GM23248 (cell line): Measurements from ENCODE around the gene EFHB. TPM values are rescaled to one million over a fixed set of nuclear protein-coding genes. Genes with fewer than 3 reads are reported as not detected.

Experiments
- DNase-seq: peaks from one replicate; pipeline ENCODE4 v3.0.0-alpha.2; 2015
- H2AFZ ChIP-seq: fragments of 200-600 bp; sonication (generic); 2 replicates; pipeline ENCODE4 v1.6.1; 2016; ENCODE audit warnings: antibody characterized with exemption
- H3F3A ChIP-seq: fragments of 200-600 bp; sonication (generic); 2 replicates; pipeline ENCODE4 v1.6.1; 2016; ENCODE audit warnings: mild to moderate bottlenecking, antibody characterized with exemption, mixed run types; ENCODE audit not compliant: insufficient read depth
- H3K27ac ChIP-seq: fragments of 200-600 bp; sonication (generic); 2 replicates; pipeline ENCODE4 v1.5.1; 2016; ENCODE audit warnings: mild to moderate bottlenecking
- H3K27me3 ChIP-seq: fragments of 200-600 bp; sonication (generic); replicated peaks from 2 replicates; pipeline ENCODE4 v1.6.1; 2016; ENCODE audit warnings: mild to moderate bottlenecking; ENCODE audit not compliant: insufficient read depth
- H3K36me3 ChIP-seq: fragments of 200-600 bp; sonication (generic); 2 replicates; pipeline ENCODE4 v1.6.1; 2016; ENCODE audit warnings: low read depth, mild to moderate bottlenecking
- H3K4me1 ChIP-seq: fragments of 200-600 bp; sonication (generic); 2 replicates; pipeline ENCODE4 v1.6.1; 2016; ENCODE audit warnings: mild to moderate bottlenecking; ENCODE audit not compliant: insufficient read depth
- H3K4me2 ChIP-seq: fragments of 200-600 bp; sonication (generic); one replicate; pipeline ENCODE4 v1.6.1; 2016; ENCODE audit warnings: mild to moderate bottlenecking; ENCODE audit not compliant: unreplicated experiment
- H3K4me3 ChIP-seq: fragments of 200-600 bp; sonication (generic); 2 replicates; pipeline ENCODE4 v1.5.1; 2016; ENCODE audit warnings: mild to moderate bottlenecking
- H3K79me2 ChIP-seq: fragments of 200-600 bp; sonication (generic); 2 replicates; pipeline ENCODE4 v1.6.1; 2016; ENCODE audit warnings: mild to moderate bottlenecking; ENCODE audit not compliant: insufficient read depth
- H3K9ac ChIP-seq: fragments of 200-600 bp; sonication (generic); 2 replicates; pipeline ENCODE4 v1.6.1; 2016; ENCODE audit warnings: mild to moderate bottlenecking
- H3K9me2 ChIP-seq: fragments of 200-600 bp; sonication (generic); 2 replicates; pipeline ENCODE4 v1.6.1; 2016; ENCODE audit warnings: mixed run types, mild to moderate bottlenecking, moderate library complexity; ENCODE audit not compliant: insufficient read depth
- H3K9me3 ChIP-seq: fragments of 200-600 bp; sonication (generic); one replicate; pipeline ENCODE4 v1.6.1; 2017; ENCODE audit warnings: low read depth
- H4K20me1 ChIP-seq: fragments of 200-600 bp; sonication (generic); 2 replicates; pipeline ENCODE4 v1.6.0; 2016; ENCODE audit not compliant: insufficient read depth
- EZH2 ChIP-seq: fragments of 200-600 bp; sonication (generic); IDR thresholded peaks from 2 replicates; pipeline ENCODE4 v1.6.1; 2018; ENCODE audit warnings: antibody characterized with exemption, mild to moderate bottlenecking; ENCODE audit not compliant: insufficient read depth, poor library complexity, severe bottlenecking
- EZH2phosphoT487 ChIP-seq: fragments of 200-600 bp; sonication (generic); IDR thresholded peaks from 2 replicates; pipeline ENCODE4 v1.6.1; 2018; ENCODE audit warnings: antibody characterized with exemption, moderate library complexity, mild to moderate bottlenecking, low read depth; ENCODE audit not compliant: insufficient read depth
- WGBS, 2 experiments: methylation state at CpG; one replicate each; pipeline ENCODE4 v1.1.6; 2015 to 2017; ENCODE audit warnings: low lambda C conversion rate in 2 of 2, low coverage in 1 of 2; ENCODE audit errors: missing lambda C conversion rate in 2 of 2; 5-methylcytosine and 5-hydroxymethylcytosine counted together
- in situ Hi-C: fragments of 300-500 bp; cut with MboI; formaldehyde crosslinking; loops from 2 replicates; pipeline ENCODE4 v1.15.0; 2020
- polyA plus RNA-seq: library from polyadenylated mRNA; unstranded; fragments of >200 nt; fragmentation: Nextera tagmentation; extraction: Ambion mirVana; gene quantifications from 2 replicates; pipeline ENCODE4 v1.2.1, GENCODE V29; 2016
- total RNA-seq: library from RNA; depleted of rRNA; stranded (reverse); fragments of >200 nt; shearing (Covaris generic); gene quantifications from 2 replicates; pipeline ENCODE4 v1.2.3, GENCODE V29; 2014

EFHB gene
- total and polyA plus RNA-seq, 2 experiments from 2014 or later, result 1.3 to 2.9 TPM

GRCh38 chr3:19886404-19886803 is 47.6 kb downstream of the EFHB start:
- in situ Hi-C loops, result no loop called here
- H3K36me3 ChIP-seq, result no peaks in the 10 kb centered on the region

GRCh38 chr3:19885468-19885867 is 48.5 kb downstream of the EFHB start:
- WGBS, 2 experiments, result 12 to 13% methylated on average over 5 of the region's 5 CpGs
- Histone ChIP-seq H3K9me2 (no peaks in the 10 kb centered on the region), H3K79me2 (no peaks in the 10 kb centered on the region), H3K4me2 (no peak overlapping the region), H3K27me3 (no peaks in the 10 kb centered on the region), H2AFZ (peak overlapping the region; percentile 14; the same call in 1 of the 2 replicates), H4K20me1 (no peaks in the 10 kb centered on the region), H3K4me3 (no peak overlapping the region), H3K4me1 (peaks cover 14% of the 10 kb centered on the region), H3F3A (peaks cover 19% of the 10 kb centered on the region; the same call in 1 of the 2 replicates), H3K9ac (no peak overlapping the region), H3K9me3 (no peaks in the 10 kb centered on the region), H3K36me3 (no peaks in the 10 kb centered on the region), H3K27ac (no peak overlapping the region)
- TF ChIP-seq EZH2phosphoT487 (no peak), EZH2 (no peak)
- peak; percentile 71 for DNase-seq
- in situ Hi-C loops, result no loop called here

More at GRCh38 chr3:19886404-19886803, 47.6 kb downstream of the EFHB start:
- Histone ChIP-seq H3K4me2 (no peak overlapping the region), H3K27ac (no peak overlapping the region), H3F3A (peaks cover 19% of the 10 kb centered on the region; the same call in 1 of the 2 replicates), H3K9me3 (no peaks in the 10 kb centered on the region), H2AFZ (no peak overlapping the region), H3K4me3 (no peak overlapping the region), H3K79me2 (no peaks in the 10 kb centered on the region), H3K4me1 (peaks cover 14% of the 10 kb centered on the region), H3K9me2 (no peaks in the 10 kb centered on the region), H3K27me3 (no peaks in the 10 kb centered on the region), H3K9ac (no peak overlapping the region), H4K20me1 (no peaks in the 10 kb centered on the region)
- TF ChIP-seq EZH2phosphoT487 (no peak), EZH2 (no peak)
- DNase-seq, result peak; percentile 9

- DNase-seq, result no peak
- Histone ChIP-seq H3K27ac (no peak overlapping the region), H2AFZ (no peak overlapping the region), H3K4me3 (no peak overlapping the region), H3K9me3 (no peaks in the 10 kb centered on the region), H3K27me3 (no peaks in the 10 kb centered on the region), H3K9me2 (no peaks in the 10 kb centered on the region), H4K20me1 (no peaks in the 10 kb centered on the region), H3K9ac (no peak overlapping the region), H3K79me2 (no peaks in the 10 kb centered on the region), H3F3A (no peaks in the 10 kb centered on the region), H3K4me2 (no peak overlapping the region), H3K36me3 (no peaks in the 10 kb centered on the region), H3K4me1 (no peaks in the 10 kb centered on the region)
- in situ Hi-C loops, result no loop called here
- TF ChIP-seq EZH2 (no peak), EZH2phosphoT487 (no peak)
Measured at GRCh38 chr3:19881852-19882251, 52.2 kb downstream of the EFHB start.

- Histone ChIP-seq H3K27ac (no peak overlapping the region), H3K9ac (no peak overlapping the region), H3K4me3 (no peak overlapping the region), H3K4me2 (no peak overlapping the region), H3K4me1 (no peaks in the 10 kb centered on the region), H3K36me3 (no peaks in the 10 kb centered on the region), H3K79me2 (no peaks in the 10 kb centered on the region), H2AFZ (no peak overlapping the region), H3K9me3 (no peaks in the 10 kb centered on the region), H3F3A (no peaks in the 10 kb centered on the region), H3K9me2 (no peaks in the 10 kb centered on the region), H3K27me3 (no peaks in the 10 kb centered on the region), H4K20me1 (no peaks in the 10 kb centered on the region)
- in situ Hi-C loops, result no loop called here
- DNase-seq, result no peak
- no peak for TF ChIP-seq EZH2
Measured at GRCh38 chr3:19881036-19881435, 53.0 kb downstream of the EFHB start.

- Histone ChIP-seq H3K9me3 (no peaks in the 10 kb centered on the region), H3K4me2 (no peak overlapping the region), H3K9me2 (no peaks in the 10 kb centered on the region), H3K9ac (no peak overlapping the region), H3K4me1 (no peaks in the 10 kb centered on the region), H3K36me3 (no peaks in the 10 kb centered on the region), H3K4me3 (no peak overlapping the region), H4K20me1 (no peaks in the 10 kb centered on the region), H3F3A (no peaks in the 10 kb centered on the region), H2AFZ (no peak overlapping the region), H3K27ac (no peak overlapping the region), H3K79me2 (no peaks in the 10 kb centered on the region), H3K27me3 (no peaks in the 10 kb centered on the region)
- DNase-seq, result no peak
- in situ Hi-C loops, result no loop called here
- TF ChIP-seq EZH2phosphoT487 (no peak), EZH2 (no peak)
- WGBS, 2 experiments, result 81 to 82% methylated on average over 3 of the region's 3 CpGs
Measured at GRCh38 chr3:19877656-19878055, 56.4 kb downstream of the EFHB start.
